A673 (cell line): ENCODE data around the gene EYS. TPM values are rescaled to one million over a fixed set of nuclear protein-coding genes. Genes with fewer than 3 reads are reported as not detected.

Source experiments
- BruUV-seq: library from RNA; stranded (reverse); fragments of 400-500 nt; replicated peaks from 2 replicates; lab custom pipeline; 2021; lab: Mats Ljungman, UMichigan
- CTCF ChIA-PET: fragments of 300-600 bp; sonication (Branson Sonifier 250); formaldehyde crosslinking; loops from one replicate; lab custom pipeline; 2022; ENCODE audit warnings: antibody characterized with exemption; lab: Charles Lee
- POLR2A ChIA-PET: fragments of 300-600 bp; sonication (Branson Sonifier 250); formaldehyde crosslinking; loops from one replicate; lab custom pipeline; 2022; ENCODE audit warnings: antibody characterized with exemption; ENCODE audit not compliant: low non-redundant PET; lab: Charles Lee
- DNase-seq: peaks from one replicate; pipeline ENCODE4 v3.0.0-alpha.2; 2015; ENCODE audit warnings: low spot score
- H3K27ac ChIP-seq: fragments of 200-600 bp; sonication (generic); 2 replicates; pipeline ENCODE4 v1.5.1; 2016; ENCODE audit warnings: mixed run types, low read depth, mild to moderate bottlenecking, mixed read lengths, antibody characterized with exemption, low read length; ENCODE audit not compliant: poor library complexity, severe bottlenecking
- H3K27me3 ChIP-seq: fragments of 200-600 bp; sonication (generic); replicated peaks from 2 replicates; pipeline ENCODE4 v1.6.1; 2017; ENCODE audit warnings: mixed run types, low read depth, mild to moderate bottlenecking, mixed read lengths, antibody characterized with exemption, low read length; ENCODE audit not compliant: insufficient read depth, poor library complexity
- H3K36me3 ChIP-seq: fragments of 200-600 bp; sonication (generic); 2 replicates; pipeline ENCODE4 v1.6.1; 2016; ENCODE audit warnings: mixed run types, mild to moderate bottlenecking, mixed read lengths, antibody characterized with exemption, low read length; ENCODE audit not compliant: insufficient read depth, poor library complexity, severe bottlenecking
- H3K4me1 ChIP-seq: fragments of 200-600 bp; sonication (generic); 2 replicates; pipeline ENCODE4 v1.6.1; 2017; ENCODE audit warnings: mixed run types, mild to moderate bottlenecking, mixed read lengths, antibody characterized with exemption, low read length; ENCODE audit not compliant: insufficient read depth, poor library complexity, severe bottlenecking
- H3K4me3 ChIP-seq: fragments of 200-600 bp; sonication (generic); 2 replicates; pipeline ENCODE4 v1.5.1; 2016; ENCODE audit warnings: low read depth, mixed run types, mild to moderate bottlenecking, mixed read lengths, low read length; ENCODE audit not compliant: poor library complexity, severe bottlenecking
- H3K9me3 ChIP-seq: fragments of 200-600 bp; sonication (generic); 2 replicates; pipeline ENCODE4 v1.6.1; 2016; ENCODE audit warnings: mixed run types, low read depth, mild to moderate bottlenecking, mixed read lengths, antibody characterized with exemption, low read length; ENCODE audit not compliant: poor library complexity, severe bottlenecking
- EZH2 ChIP-seq: fragments of 200-600 bp; sonication (generic); IDR thresholded peaks from 2 replicates; pipeline ENCODE4 v1.6.1; 2017; ENCODE audit warnings: borderline replicate concordance, low read depth, mild to moderate bottlenecking, mixed read lengths, antibody characterized with exemption, low read length; ENCODE audit not compliant: poor library complexity, severe bottlenecking
- intact Hi-C: fragments of 100-400 bp; cut with micrococcal nuclease; formaldehyde crosslinking; loops from one replicate; pipeline ENCODE4 v1.10.0; 2022; ENCODE audit not compliant: unreplicated experiment
- total RNA-seq: library from RNA; stranded (reverse); gene quantifications from 2 replicates; pipeline ENCODE4 v1.2.3, GENCODE V29; 2021
- TF ChIP-seq, protein P1 (sequence below): fragments of 300-800, 200-600 bp; sonication (generic); conservative IDR thresholded peaks from 2 replicates; pipeline ENCODE4 v1.5.1; 2017; ENCODE audit warnings: low read depth, mild to moderate bottlenecking, antibody characterized with exemption, low read length, moderate library complexity, mixed read lengths

The EYS gene
- total RNA-seq, 1 experiment from 2014 or later, result 0.47 TPM

DNA sequence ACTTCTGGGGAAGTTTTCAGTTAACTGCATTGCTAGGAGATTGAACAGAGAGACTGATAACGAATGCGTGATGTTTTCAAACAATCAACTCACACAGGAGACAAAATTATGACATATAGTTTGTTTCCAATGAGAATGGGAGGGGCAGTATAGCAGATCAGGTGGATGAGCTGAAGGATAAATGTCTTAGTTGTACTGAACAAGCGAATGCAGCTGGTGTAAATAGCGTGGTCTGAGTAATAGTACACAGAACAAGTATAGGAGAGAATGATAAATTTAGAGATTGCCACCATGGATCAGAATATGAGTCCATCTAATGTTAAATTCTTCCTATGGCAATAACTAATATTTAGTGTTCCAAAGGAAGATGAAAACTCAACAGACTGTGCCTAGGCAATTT is 858.6 kb downstream of the EYS start:
- H3K9me3 ChIP-seq, result no peaks in the 10 kb centered on the region
- H3K4me3 ChIP-seq, result no peak overlapping the region
- DNase-seq, result no peak
- H3K27me3 ChIP-seq, result no peaks in the 10 kb centered on the region
- CTCF ChIA-PET, result no interaction called here
- POLR2A ChIA-PET, result no interaction called here
- BruUV-seq, result no TSS peak
- no peaks in the 10 kb centered on the region for H3K36me3 ChIP-seq
- intact Hi-C loops, result no loop called here
- no peak overlapping the region for H3K27ac ChIP-seq
- TF ChIP-seq, protein P1, sequence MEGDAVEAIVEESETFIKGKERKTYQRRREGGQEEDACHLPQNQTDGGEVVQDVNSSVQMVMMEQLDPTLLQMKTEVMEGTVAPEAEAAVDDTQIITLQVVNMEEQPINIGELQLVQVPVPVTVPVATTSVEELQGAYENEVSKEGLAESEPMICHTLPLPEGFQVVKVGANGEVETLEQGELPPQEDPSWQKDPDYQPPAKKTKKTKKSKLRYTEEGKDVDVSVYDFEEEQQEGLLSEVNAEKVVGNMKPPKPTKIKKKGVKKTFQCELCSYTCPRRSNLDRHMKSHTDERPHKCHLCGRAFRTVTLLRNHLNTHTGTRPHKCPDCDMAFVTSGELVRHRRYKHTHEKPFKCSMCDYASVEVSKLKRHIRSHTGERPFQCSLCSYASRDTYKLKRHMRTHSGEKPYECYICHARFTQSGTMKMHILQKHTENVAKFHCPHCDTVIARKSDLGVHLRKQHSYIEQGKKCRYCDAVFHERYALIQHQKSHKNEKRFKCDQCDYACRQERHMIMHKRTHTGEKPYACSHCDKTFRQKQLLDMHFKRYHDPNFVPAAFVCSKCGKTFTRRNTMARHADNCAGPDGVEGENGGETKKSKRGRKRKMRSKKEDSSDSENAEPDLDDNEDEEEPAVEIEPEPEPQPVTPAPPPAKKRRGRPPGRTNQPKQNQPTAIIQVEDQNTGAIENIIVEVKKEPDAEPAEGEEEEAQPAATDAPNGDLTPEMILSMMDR, result no peak
- TF ChIP-seq EZH2, result no peak
- H3K4me1 ChIP-seq, result no peaks in the 10 kb centered on the region

DNA sequence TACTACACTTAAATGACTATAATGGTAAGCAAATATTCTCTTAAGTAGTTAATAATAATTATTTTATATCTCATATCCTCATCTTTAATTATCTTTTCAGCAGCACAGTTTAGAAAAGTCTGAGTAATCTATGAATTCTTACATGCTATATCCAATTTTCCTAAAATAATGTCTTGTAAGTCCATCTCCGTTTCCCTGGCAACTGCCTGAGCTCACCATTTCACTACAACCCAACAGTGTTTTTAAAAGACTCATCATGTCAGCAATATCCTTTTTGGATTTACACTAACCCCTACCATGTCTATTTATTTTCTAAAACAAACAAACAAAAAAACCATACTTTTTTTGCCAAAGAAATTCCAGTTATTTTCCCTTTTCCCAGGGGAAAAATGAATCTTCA is 859.6 kb downstream of the EYS start:
- no TSS peak for BruUV-seq

DNA sequence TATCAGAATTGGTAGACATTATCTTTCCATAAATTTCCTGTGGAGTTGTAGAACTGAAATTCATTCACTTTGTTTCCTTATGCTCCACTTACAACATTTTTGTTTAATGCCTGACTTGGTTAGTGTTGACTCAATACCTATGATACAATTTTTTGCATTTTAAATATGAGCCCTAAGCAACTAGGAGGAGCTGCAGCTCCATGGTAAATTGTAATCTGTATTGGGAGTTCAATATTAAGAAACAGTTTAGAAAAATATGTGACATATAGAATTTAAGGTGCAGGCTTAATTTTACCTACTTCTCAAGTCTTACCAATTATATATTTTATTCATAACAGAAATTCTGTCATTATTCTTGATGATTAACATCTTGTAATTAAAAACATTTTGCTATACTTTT is 868.3 kb downstream of the EYS start:
- intact Hi-C loops, result no loop called here
- H3K4me1 ChIP-seq, result no peaks in the 10 kb centered on the region
- ChIA-PET POLR2A (no interaction called here), CTCF (no interaction called here)
- H3K9me3 ChIP-seq, result no peaks in the 10 kb centered on the region
- no peak for TF ChIP-seq EZH2
- TF ChIP-seq, protein P1, result no peak
- BruUV-seq, result no TSS peak
- DNase-seq, result no peak
- no peaks in the 10 kb centered on the region for H3K36me3 ChIP-seq
- H3K4me3 ChIP-seq, result no peak overlapping the region
- H3K27ac ChIP-seq, result no peak overlapping the region
- H3K27me3 ChIP-seq, result no peaks in the 10 kb centered on the region

More for the DNA sequence above, 859.6 kb downstream of the EYS start:
- Histone ChIP-seq H3K27ac (no peak overlapping the region), H3K4me3 (no peak overlapping the region), H3K27me3 (no peaks in the 10 kb centered on the region), H3K36me3 (no peaks in the 10 kb centered on the region), H3K4me1 (no peaks in the 10 kb centered on the region), H3K9me3 (no peaks in the 10 kb centered on the region)
- ChIA-PET POLR2A (no interaction called here), CTCF (no interaction called here)
- intact Hi-C loops, result no loop called here
- DNase-seq, result no peak
- TF ChIP-seq, protein P1, result no peak
- no peak for TF ChIP-seq EZH2
